Type B pancreatic cell (in vitro differentiated cells): ENCODE data around the gene GPR157. TPM values are rescaled to one million over a fixed set of nuclear protein-coding genes. Genes with fewer than 3 reads are reported as not detected.
A peak's percentile ranks its signal among the peaks of the same experiment; 100 is the strongest.

Experiments
- DNase-seq: peaks from one replicate; pipeline ENCODE4 v3.0.0; 2021; ENCODE audit warnings: mixed read lengths; ENCODE audit not compliant: unreplicated experiment; ENCODE audit errors: extremely low spot score
- H3K27ac Mint-ChIP-seq: 2 replicates; pipeline ENCODE4 v1.8.0; 2021; ENCODE audit warnings: mild to moderate bottlenecking, mixed read lengths
- H3K27me3 Mint-ChIP-seq: 2 replicates; pipeline ENCODE4 v1.8.0; 2021; ENCODE audit warnings: mixed read lengths
- H3K36me3 Mint-ChIP-seq: 2 replicates; pipeline ENCODE4 v1.8.0; 2021; ENCODE audit warnings: mixed read lengths
- H3K4me1 Mint-ChIP-seq: one replicate; pipeline ENCODE4 v1.8.0; 2021; ENCODE audit warnings: mixed read lengths; ENCODE audit not compliant: unreplicated experiment
- H3K4me3 Mint-ChIP-seq: 2 replicates; pipeline ENCODE4 v1.8.0; 2021; ENCODE audit warnings: mild to moderate bottlenecking, mixed read lengths
- H3K9me3 Mint-ChIP-seq: 2 replicates; pipeline ENCODE4 v1.8.0; 2021; ENCODE audit warnings: mixed read lengths
- CTCF ChIP-seq: fragments of 200-600 bp; sonication (generic); conservative IDR thresholded peaks from 2 replicates; pipeline ENCODE4 v1.5.0; 2021; ENCODE audit warnings: antibody characterized with exemption, mild to moderate bottlenecking
- total RNA-seq: library from RNA; stranded (reverse); gene quantifications from 2 replicates; pipeline ENCODE4 v1.2.1, GENCODE V29; 2021; ENCODE audit warnings: low replicate concordance

GPR157 gene
- total RNA-seq, 1 donor from 2014 or later: 7.7 TPM

- Mint-ChIP-seq H3K27ac (peak overlapping the region; percentile 52), H3K36me3 (peaks cover 3% of the 10 kb centered on the region), H3K4me3 (no peak overlapping the region), H3K4me1 (peaks cover 35% of the 10 kb centered on the region), H3K9me3 (no peaks in the 10 kb centered on the region), H3K27me3 (no peaks in the 10 kb centered on the region)
- DNase-seq: no peak
- TF ChIP-seq CTCF: no peak
Measured at GRCh38 chr1:9166289-9167235, 37.7 kb upstream of the GPR157 start.

GRCh38 chr1:9165396-9165795 lies 36.5 kb upstream of the GPR157 start:
- Mint-ChIP-seq H3K27ac (peak overlapping the region; percentile 74), H3K9me3 (no peaks in the 10 kb centered on the region), H3K27me3 (no peaks in the 10 kb centered on the region), H3K4me3 (no peak overlapping the region), H3K4me1 (peaks cover 32% of the 10 kb centered on the region), H3K36me3 (peaks cover 3% of the 10 kb centered on the region)
- no peak for TF ChIP-seq CTCF
- no peak for DNase-seq

GRCh38 chr1:9164919-9165318 lies 36.0 kb upstream of the GPR157 start:
- no peak for TF ChIP-seq CTCF
- DNase-seq: no peak
- Mint-ChIP-seq H3K4me1 (peaks cover 32% of the 10 kb centered on the region), H3K9me3 (no peaks in the 10 kb centered on the region), H3K36me3 (peaks cover 3% of the 10 kb centered on the region), H3K4me3 (peak overlapping the region; percentile 44), H3K27ac (peak overlapping the region; percentile 74), H3K27me3 (no peaks in the 10 kb centered on the region)

GRCh38 chr1:9164532-9164900 lies 35.6 kb upstream of the GPR157 start:
- no peak for DNase-seq
- TF ChIP-seq CTCF: no peak
- peak overlapping the region; percentile 44 for H3K4me3 Mint-ChIP-seq
- H3K9me3 Mint-ChIP-seq: no peaks in the 10 kb centered on the region
- H3K4me1 Mint-ChIP-seq: peaks cover 32% of the 10 kb centered on the region
- H3K27ac Mint-ChIP-seq: peak overlapping the region; percentile 82
- H3K27me3 Mint-ChIP-seq: no peaks in the 10 kb centered on the region
- no peaks in the 10 kb centered on the region for H3K36me3 Mint-ChIP-seq

- Mint-ChIP-seq H3K4me3 (peak overlapping the region; percentile 44), H3K4me1 (peaks cover 27% of the 10 kb centered on the region), H3K27ac (peak overlapping the region; percentile 84), H3K27me3 (no peaks in the 10 kb centered on the region), H3K36me3 (no peaks in the 10 kb centered on the region), H3K9me3 (no peaks in the 10 kb centered on the region)
- no peak for DNase-seq
- TF ChIP-seq CTCF: no peak
Measured at GRCh38 chr1:9161963-9162362, 33.1 kb upstream of the GPR157 start.
